PC-3 (cell line): ENCODE data around the gene RTP5. TPM values are rescaled to one million over a fixed set of nuclear protein-coding genes. Genes with fewer than 3 reads are reported as not detected.

ENCODE experiments used
- ATAC-seq: fragments of 200-7000 bp; cut with Tn5 transposase; 2 replicates; pipeline ENCODE4 v1.9.1; 2020; ENCODE audit warnings: mild to moderate bottlenecking, moderate library complexity
- BruUV-seq: library from RNA; stranded (reverse); fragments of 400-500 nt; replicated peaks from 2 replicates; lab custom pipeline; 2021; lab: Mats Ljungman, UMichigan
- CTCF ChIA-PET: fragments of 300-600 bp; sonication (Branson Sonifier 250); formaldehyde crosslinking; loops from one replicate; lab custom pipeline; 2022; ENCODE audit warnings: antibody characterized with exemption; lab: Charles Lee
- POLR2A ChIA-PET: fragments of 300-600 bp; sonication (Branson Sonifier 250); formaldehyde crosslinking; loops from one replicate; lab custom pipeline; 2022; ENCODE audit warnings: antibody characterized with exemption; ENCODE audit not compliant: unreplicated experiment; lab: Charles Lee
- DNase-seq: peaks from one replicate; pipeline ENCODE4 v3.0.0-alpha.2; 2015
- H2AFZ ChIP-seq: fragments of 300-600 bp; sonication (generic); 2 replicates; pipeline ENCODE4 v1.6.0; 2016; ENCODE audit warnings: antibody characterized with exemption, low read length
- H3F3A ChIP-seq: fragments of 300-600 bp; sonication (generic); one replicate; pipeline ENCODE4 v1.6.0; 2017; ENCODE audit warnings: antibody characterized with exemption, low read length, control low read depth, mild to moderate bottlenecking; ENCODE audit not compliant: unreplicated experiment
- H3K27ac ChIP-seq: fragments of 300-600 bp; sonication (generic); 2 replicates; pipeline ENCODE4 v1.5.1; 2016; ENCODE audit warnings: mild to moderate bottlenecking, low read length
- H3K27me3 ChIP-seq: fragments of 300-600 bp; sonication (generic); 2 replicates; pipeline ENCODE4 v1.6.1; 2016; ENCODE audit warnings: low read length, mixed read lengths
- H3K36me3 ChIP-seq: fragments of 300-600 bp; sonication (generic); 2 replicates; pipeline ENCODE4 v1.6.1; 2016; ENCODE audit warnings: low read depth, mixed run types, low read length, mixed read lengths
- H3K4me1 ChIP-seq: fragments of 300-600 bp; sonication (generic); 2 replicates; pipeline ENCODE4 v1.5.1; 2016; ENCODE audit warnings: low read length; ENCODE audit not compliant: insufficient read depth
- H3K4me2 ChIP-seq: fragments of 300-600 bp; sonication (generic); 2 replicates; pipeline ENCODE4 v1.6.0; 2016; ENCODE audit warnings: low read length
- H3K4me3 ChIP-seq: fragments of 300-600 bp; sonication (generic); 2 replicates; pipeline ENCODE4 v1.5.1; 2016; ENCODE audit warnings: mild to moderate bottlenecking, low read length, mixed read lengths
- H3K79me2 ChIP-seq: fragments of 300-600 bp; sonication (generic); 2 replicates; pipeline ENCODE4 v1.6.1; 2017; ENCODE audit warnings: low read length, mixed read lengths
- H3K9ac ChIP-seq: fragments of 300-600 bp; sonication (generic); 2 replicates; pipeline ENCODE4 v1.6.0; 2016; ENCODE audit warnings: mild to moderate bottlenecking, low read length
- H3K9me2 ChIP-seq: fragments of 300-600 bp; sonication (generic); replicated peaks from 2 replicates; pipeline ENCODE4 v1.6.1; 2016; ENCODE audit warnings: mixed run types, low read length, mixed read lengths
- H3K9me3 ChIP-seq: fragments of 300-600 bp; sonication (generic); 2 replicates; pipeline ENCODE4 v1.6.1; 2016; ENCODE audit warnings: low read length, mixed read lengths
- H4K20me1 ChIP-seq: fragments of 300-600 bp; sonication (generic); 2 replicates; pipeline ENCODE4 v1.6.1; 2016; ENCODE audit warnings: low read length, mixed read lengths
- CTCF ChIP-seq: fragments of 300-600 bp; sonication (generic); conservative IDR thresholded peaks from 2 replicates; pipeline ENCODE4 v1.5.1; 2017; ENCODE audit warnings: antibody characterized with exemption, low read depth, mild to moderate bottlenecking, low read length
- EZH2 ChIP-seq: fragments of 300-600 bp; sonication (generic); IDR thresholded peaks from one replicate; pipeline ENCODE4 v1.6.1; 2017; ENCODE audit warnings: antibody characterized with exemption, mild to moderate bottlenecking, low read length; ENCODE audit not compliant: unreplicated experiment
- EZH2phosphoT487 ChIP-seq: fragments of 300-600 bp; sonication (generic); IDR thresholded peaks from 2 replicates; pipeline ENCODE4 v1.6.1; 2018; ENCODE audit warnings: mild to moderate bottlenecking, antibody characterized with exemption, low read length, borderline replicate concordance
- intact Hi-C: fragments of 100-400 bp; cut with micrococcal nuclease; formaldehyde crosslinking; loops from 2 replicates; pipeline ENCODE4 v1.9.0; 2023
- total RNA-seq: library from RNA; depleted of rRNA; stranded (reverse); fragments of >200 nt; gene quantifications from 2 replicates; pipeline ENCODE4 v1.2.3, GENCODE V29; 2014

Gene RTP5
- total RNA-seq, 1 experiment from 2014 or later = not detected

DNA sequence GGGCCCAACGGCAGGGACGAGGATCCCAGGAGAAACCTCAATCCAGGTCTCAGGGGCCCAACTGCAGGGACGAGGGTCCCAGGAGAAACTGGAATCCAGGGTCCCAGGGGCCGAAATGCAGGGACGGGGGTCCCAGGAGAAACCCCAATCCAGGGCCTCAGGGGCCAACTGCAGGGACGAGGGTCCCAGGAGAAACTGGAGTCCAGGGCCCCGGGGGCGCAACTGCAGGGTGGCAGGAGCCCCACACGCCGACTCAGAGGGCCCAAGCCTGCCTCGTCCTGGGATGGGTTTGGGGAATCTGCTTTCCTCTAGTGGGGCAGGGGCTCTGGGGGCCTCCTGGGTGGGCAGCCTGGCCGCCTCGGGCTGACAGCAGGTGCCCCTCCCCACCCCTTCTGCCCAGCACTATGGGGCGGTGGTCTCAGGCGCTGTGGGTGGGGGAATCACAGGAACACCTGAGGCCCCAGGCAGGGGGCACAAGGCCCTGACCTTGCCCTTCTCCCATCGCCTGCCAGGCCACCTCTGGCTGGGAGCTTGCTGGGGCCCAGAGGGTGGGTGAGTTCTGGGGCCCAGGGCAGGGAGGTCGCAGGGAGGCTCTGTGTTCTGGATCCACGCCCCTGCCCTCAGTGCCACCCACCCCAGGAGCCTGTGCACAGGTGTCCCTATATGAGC is 7.1 kb downstream of the RTP5 start:
- no peak for TF ChIP-seq EZH2
- TF ChIP-seq EZH2phosphoT487 = no peak
- TF ChIP-seq CTCF = no peak
- Histone ChIP-seq H3K79me2 (no peaks in the 10 kb centered on the region), H3F3A (no peaks in the 10 kb centered on the region), H3K9me2 (no peaks in the 10 kb centered on the region), H3K9ac (no peak overlapping the region), H3K27ac (no peak overlapping the region), H3K27me3 (no peaks in the 10 kb centered on the region), H3K9me3 (no peaks in the 10 kb centered on the region), H4K20me1 (no peaks in the 10 kb centered on the region), H3K4me1 (peaks cover 6% of the 10 kb centered on the region), H3K4me3 (no peak overlapping the region), H3K36me3 (no peaks in the 10 kb centered on the region), H3K4me2 (no peak overlapping the region), H2AFZ (no peak overlapping the region)
- POLR2A ChIA-PET = no interaction called here
- CTCF ChIA-PET = no interaction called here
- no TSS peak for BruUV-seq
- intact Hi-C loops = no loop called here
- no peak for ATAC-seq
- DNase-seq = no peak

DNA sequence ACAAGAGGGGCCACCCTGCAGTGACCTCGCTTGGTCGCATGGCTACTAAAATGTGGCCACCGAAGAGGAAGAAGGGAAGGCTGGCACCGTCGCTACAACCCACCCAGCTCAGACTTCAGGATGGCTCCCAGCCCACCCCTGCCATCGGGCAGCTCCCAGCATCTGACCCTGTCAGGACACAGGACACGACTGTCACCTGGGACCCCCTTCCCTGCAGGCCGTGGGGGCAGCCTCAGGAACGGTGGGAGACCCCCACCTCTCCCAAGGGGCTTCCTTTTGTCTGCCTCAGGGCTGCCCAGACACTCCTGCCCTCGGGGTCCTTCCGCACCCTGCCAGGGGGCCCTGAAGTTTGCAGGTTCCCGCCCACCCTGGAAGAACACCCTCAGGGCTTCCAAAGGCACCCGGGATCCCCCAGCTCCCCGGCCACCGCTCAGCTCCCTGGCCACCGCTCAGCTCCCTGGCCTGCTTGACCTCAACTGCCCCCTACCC is 7.7 kb downstream of the RTP5 start:
- Histone ChIP-seq H3K4me1 (peaks cover 11% of the 10 kb centered on the region), H4K20me1 (no peaks in the 10 kb centered on the region), H3K79me2 (no peaks in the 10 kb centered on the region), H3K4me2 (no peak overlapping the region), H3K36me3 (no peaks in the 10 kb centered on the region), H3F3A (no peaks in the 10 kb centered on the region), H3K4me3 (no peak overlapping the region), H3K27me3 (no peaks in the 10 kb centered on the region), H3K9ac (no peak overlapping the region), H3K27ac (no peak overlapping the region), H2AFZ (no peak overlapping the region), H3K9me2 (no peaks in the 10 kb centered on the region), H3K9me3 (no peaks in the 10 kb centered on the region)
- no TSS peak for BruUV-seq
- CTCF ChIA-PET = no interaction called here
- TF ChIP-seq EZH2phosphoT487 = no peak
- no peak for TF ChIP-seq CTCF
- TF ChIP-seq EZH2 = no peak
- intact Hi-C loops = no loop called here
- POLR2A ChIA-PET = no interaction called here
- ATAC-seq (no peak), DNase-seq (no peak)

- Histone ChIP-seq H3K4me3 (no peak overlapping the region), H2AFZ (no peak overlapping the region), H3K4me1 (peaks cover 19% of the 10 kb centered on the region), H3K9ac (no peak overlapping the region), H3K27ac (no peak overlapping the region), H3K79me2 (no peaks in the 10 kb centered on the region), H3K9me2 (no peaks in the 10 kb centered on the region), H3K4me2 (no peak overlapping the region), H3K27me3 (no peaks in the 10 kb centered on the region), H4K20me1 (no peaks in the 10 kb centered on the region), H3K9me3 (no peaks in the 10 kb centered on the region), H3F3A (no peaks in the 10 kb centered on the region), H3K36me3 (no peaks in the 10 kb centered on the region)
- intact Hi-C loops = no loop called here
- ATAC-seq = peak; percentile 32
- DNase-seq = peak; percentile 81
- TF ChIP-seq CTCF = peak; percentile 56; the same call in 1 of the 2 replicates
- TF ChIP-seq EZH2 = no peak
- no peak for TF ChIP-seq EZH2phosphoT487
- ChIA-PET CTCF (no interaction called here), POLR2A (no interaction called here)
- BruUV-seq = no TSS peak
These were observed 8.8 kb downstream of the RTP5 start for GRCh38 chr2:241877989-241878970.
